Pancreas (tissue), 10 donors: Measurements from ENCODE around the gene B4GALNT2. TPM values are rescaled to one million over a fixed set of nuclear protein-coding genes. Genes with fewer than 3 reads are reported as not detected.

Experiments
- ATAC-seq, 4 donors: fragments of 200-7000 bp; cut with Tn5 transposase; one replicate each; pipeline versions ENCODE4 v1.8.0 to v1.9.1; 2020; ENCODE audit warnings: mild to moderate bottlenecking in 4 of 4, moderate library complexity in 4 of 4
- DNase-seq, 6 donors: peaks; one replicate each; pipeline ENCODE4 v3.0.0-alpha.2; 2020
- FAIRE-seq: peaks from 2 replicates; lab custom pipeline; 2012; peaks lifted over from hg19 to GRCh38; lab: Jason Lieb, UNC
- H3K27ac ChIP-seq, 4 donors: fragments of 200-600 bp; sonication (generic); 1 replicate in 3 of 4; 2 replicates in 1 of 4; pipeline versions ENCODE4 v1.5.0 to v1.8.0; 2020
- H3K27me3 ChIP-seq, 4 donors: fragments of 200-600 bp; one replicate each; pipeline ENCODE4 v1.8.0; 2021
- H3K36me3 ChIP-seq, 3 donors: fragments of 200-600 bp; sonication (generic) in 1 of 3; one replicate each; pipeline versions ENCODE4 v1.5.0 to v1.8.0; 2020 to 2021
- H3K4me1 ChIP-seq, 3 donors: fragments of 200-600 bp; one replicate each; pipeline ENCODE4 v1.8.0; 2021
- H3K4me3 ChIP-seq, 4 donors: fragments of 200-600 bp; sonication (generic) in 2 of 4; one replicate each; pipeline versions ENCODE4 v1.5.0 to v1.8.0; 2020 to 2021
- H3K9me3 ChIP-seq, 4 donors: fragments of 200-600 bp; one replicate each; pipeline ENCODE4 v1.8.0; 2021
- WGBS, 2 donors: extraction: QIAGEN DNeasy Blood & Tissue Kit; methylation state at CpG; one replicate each; pipeline ENCODE4 v1.1.7; 2013; 5-methylcytosine and 5-hydroxymethylcytosine counted together
- intact Hi-C, 3 donors: fragments of 100-400 bp; cut with DNase I; formaldehyde crosslinking; loops; one replicate each; pipeline versions ENCODE4 v1.11.1 to v1.14.2; 2022
- polyA plus RNA-seq, 2 donors: library from polyadenylated mRNA; stranded (reverse); fragments of 200-250 nt; gene quantifications; one replicate each; pipeline ENCODE4 v1.2.3, GENCODE V29; 2013
- total RNA-seq, 6 donors: library from RNA; stranded (reverse); fragmentation: NEBNext Ultra II Directional in 4 of 6; extraction: Animal tissue kit (Norgen Biotek cat#: 25700) in 4 of 6; gene quantifications; one replicate each; pipeline versions ENCODE4 v1.2.1 to v1.2.4, GENCODE V29; 2021 to 2023
- TF ChIP-seq, protein P1 (sequence below), 4 donors: fragments of 200-600 bp; sonication (generic) in 3 of 4; IDR thresholded peaks; one replicate each; pipeline versions ENCODE4 v1.5.0 to v1.8.0; 2021; ENCODE audit warnings: antibody characterized with exemption in 4 of 4
- donor health status: healthy with polysubstance abuse.
- donor health status: DM: no; HTN: no; CAD: no; lungs with moderate emphysema.
- donor health status: DM: no; HTN: no; CAD: no.
- donor health status: control.
- donor health status: control.
- donor health status: Bipolar disorder and iron deficiency.
- donor health status: DM: yes; HTN: yes; CAD: no.
- donor health status: DM: no; HTN: no; CAD: no.
- donor health status: DM: no; HTN: no; CAD: no.
- donor health status: DM: yes; HTN: yes; CAD: no.

B4GALNT2 gene
- total and polyA plus RNA-seq, 8 donors, result 0.03 TPM; not detected in 7

DNA sequence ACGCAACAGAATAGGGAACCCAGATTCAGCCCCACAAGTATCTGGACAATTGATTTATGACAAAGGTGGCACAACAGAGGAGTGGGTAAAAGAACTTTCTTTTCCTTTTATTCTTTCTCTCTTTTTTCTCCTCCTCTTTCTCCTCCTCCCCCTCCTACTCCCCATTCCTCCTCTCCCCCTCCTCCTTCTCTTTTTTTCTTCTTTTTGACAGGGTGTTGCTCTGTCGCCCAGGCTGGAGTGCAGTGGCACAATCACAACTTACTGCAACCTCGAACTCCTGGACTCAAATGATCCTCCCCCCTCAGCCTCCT is 61.7 kb downstream of the B4GALNT2 start:
- H3K27ac ChIP-seq, result no peak overlapping the region
- H3K4me1 ChIP-seq, result peaks cover 0 to 4% (median 0%) of the 10 kb centered on the region in 3 donors
- no peaks in the 10 kb centered on the region for H3K9me3 ChIP-seq
- no peaks in the 10 kb centered on the region for H3K36me3 ChIP-seq
- WGBS, 2 donors, result 70 to 85% methylated on average over 3 of the region's 3 CpGs
- TF ChIP-seq, protein P1, sequence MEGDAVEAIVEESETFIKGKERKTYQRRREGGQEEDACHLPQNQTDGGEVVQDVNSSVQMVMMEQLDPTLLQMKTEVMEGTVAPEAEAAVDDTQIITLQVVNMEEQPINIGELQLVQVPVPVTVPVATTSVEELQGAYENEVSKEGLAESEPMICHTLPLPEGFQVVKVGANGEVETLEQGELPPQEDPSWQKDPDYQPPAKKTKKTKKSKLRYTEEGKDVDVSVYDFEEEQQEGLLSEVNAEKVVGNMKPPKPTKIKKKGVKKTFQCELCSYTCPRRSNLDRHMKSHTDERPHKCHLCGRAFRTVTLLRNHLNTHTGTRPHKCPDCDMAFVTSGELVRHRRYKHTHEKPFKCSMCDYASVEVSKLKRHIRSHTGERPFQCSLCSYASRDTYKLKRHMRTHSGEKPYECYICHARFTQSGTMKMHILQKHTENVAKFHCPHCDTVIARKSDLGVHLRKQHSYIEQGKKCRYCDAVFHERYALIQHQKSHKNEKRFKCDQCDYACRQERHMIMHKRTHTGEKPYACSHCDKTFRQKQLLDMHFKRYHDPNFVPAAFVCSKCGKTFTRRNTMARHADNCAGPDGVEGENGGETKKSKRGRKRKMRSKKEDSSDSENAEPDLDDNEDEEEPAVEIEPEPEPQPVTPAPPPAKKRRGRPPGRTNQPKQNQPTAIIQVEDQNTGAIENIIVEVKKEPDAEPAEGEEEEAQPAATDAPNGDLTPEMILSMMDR (IDR thresholded peaks at IDR 0.05), result no peak
- intact Hi-C loops, result no loop called here
- ATAC-seq (no peak), FAIRE-seq (no peak), DNase-seq (no peak)
- H3K4me3 ChIP-seq, result no peak overlapping the region
- no peaks in the 10 kb centered on the region for H3K27me3 ChIP-seq

DNA sequence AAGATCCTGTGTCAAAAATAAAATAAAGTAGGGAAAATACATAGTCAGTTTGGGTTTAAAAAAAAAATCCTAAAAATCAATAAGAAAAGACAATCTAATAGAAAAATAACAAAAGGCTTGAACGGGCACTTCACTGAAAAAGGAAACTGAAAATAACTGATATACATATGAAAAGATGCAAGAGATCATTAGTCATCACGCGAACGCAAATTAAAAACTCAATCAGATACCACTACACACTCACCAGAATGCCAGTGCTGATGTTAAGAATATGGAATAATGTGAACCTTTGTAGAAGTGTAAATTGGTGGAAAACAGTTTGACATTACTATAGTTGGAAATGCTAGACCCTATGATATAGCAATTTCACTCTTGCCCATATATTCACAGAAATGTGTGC is 63.2 kb downstream of the B4GALNT2 start:
- FAIRE-seq (no peak), DNase-seq (no peak), ATAC-seq (no peak)
- WGBS, 2 donors, result 66 to 77% methylated on average over 4 of the region's 4 CpGs
- intact Hi-C loops, result no loop called here
- Histone ChIP-seq H3K4me1 (peaks cover 0 to 4% (median 0%) of the 10 kb centered on the region in 3 donors), H3K9me3 (no peaks in the 10 kb centered on the region), H3K27ac (no peak overlapping the region), H3K36me3 (no peaks in the 10 kb centered on the region), H3K27me3 (no peaks in the 10 kb centered on the region), H3K4me3 (no peak overlapping the region)
- TF ChIP-seq, protein P1 (IDR thresholded peaks at IDR 0.05), result no peak

DNA sequence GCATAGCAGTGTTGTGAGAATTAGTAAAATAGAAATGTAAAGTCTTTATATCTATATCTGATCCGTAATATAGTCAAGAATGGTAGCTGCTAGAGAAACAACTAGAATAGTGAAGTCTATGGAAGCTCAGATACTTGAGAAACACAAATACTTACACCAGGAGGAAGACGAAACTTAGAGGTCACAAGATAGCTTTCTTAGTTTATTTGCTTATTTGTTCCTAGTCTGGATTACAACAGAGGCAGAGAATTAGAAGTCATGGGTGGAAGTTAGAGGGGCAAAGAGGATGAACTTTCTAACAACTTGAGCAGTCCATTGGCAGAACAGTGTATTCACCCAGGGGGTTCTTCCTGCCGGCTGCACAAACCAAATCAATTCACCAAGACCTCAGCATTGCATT is 64.0 kb downstream of the B4GALNT2 start:
- Histone ChIP-seq H3K9me3 (no peaks in the 10 kb centered on the region), H3K4me3 (no peak overlapping the region), H3K4me1 (peaks cover 0 to under 1% (median 0%) of the 10 kb centered on the region in 3 donors), H3K27me3 (no peaks in the 10 kb centered on the region), H3K27ac (no peak overlapping the region), H3K36me3 (no peaks in the 10 kb centered on the region)
- TF ChIP-seq, protein P1 (IDR thresholded peaks at IDR 0.05), result no peak
- ATAC-seq (no peak), DNase-seq (no peak), FAIRE-seq (no peak)
- intact Hi-C loops, result no loop called here
- 62 to 81% methylated on average over 3 of the region's 3 CpGs for WGBS, 2 donors

- Histone ChIP-seq H3K4me3 (no peak overlapping the region), H3K36me3 (no peaks in the 10 kb centered on the region), H3K9me3 (no peaks in the 10 kb centered on the region), H3K27ac (no peak overlapping the region), H3K4me1 (no peaks in the 10 kb centered on the region), H3K27me3 (no peaks in the 10 kb centered on the region)
- no peak for DNase-seq
- TF ChIP-seq, protein P1 (IDR thresholded peaks at IDR 0.05), result no peak
- intact Hi-C loops, result no loop called here
- WGBS, 2 donors, result 41% methylated on average over 5 of the region's 5 CpGs
- FAIRE-seq, result no peak
- no peak for ATAC-seq
These were observed 64.9 kb downstream of the B4GALNT2 start for GRCh38 chr17:49197346-49197998.

GRCh38 chr17:49198211-49198610 is 65.6 kb downstream of the B4GALNT2 start:
- H3K27me3 ChIP-seq, result no peaks in the 10 kb centered on the region
- H3K27ac ChIP-seq, result no peak overlapping the region
- TF ChIP-seq, protein P1 (IDR thresholded peaks at IDR 0.05), result no peak
- WGBS, 2 donors, result 90 to 91% methylated on average over 2 of the region's 2 CpGs
- no peaks in the 10 kb centered on the region for H3K4me1 ChIP-seq
- intact Hi-C loops, result no loop called here
- ATAC-seq, result no peak
- H3K4me3 ChIP-seq, result no peak overlapping the region
- H3K36me3 ChIP-seq, result no peaks in the 10 kb centered on the region
- no peak for DNase-seq
- no peaks in the 10 kb centered on the region for H3K9me3 ChIP-seq
- FAIRE-seq, result no peak
